Transverse colon (tissue), 4 donors: ENCODE data around the gene RTN4.

Experiments
- POLR2A ChIP-seq: fragments of 450-650 bp; IDR thresholded peaks from one replicate; pipeline ENCODE4 v1.6.1; 2016; ENCODE audit warnings: antibody characterized with exemption, mild to moderate bottlenecking, moderate library complexity
- POLR2AphosphoS5 ChIP-seq, 3 donors: sonication (generic); formaldehyde crosslinking; IDR thresholded peaks; one replicate each; pipeline ENCODE4 v1.6.1; 2016; ENCODE audit warnings: antibody characterized with exemption in 3 of 3
- TF ChIP-seq, protein P1 (sequence below), 5 experiments: fragments of 200-600 bp in 3 of 5; fragments of 450-650 bp in 2 of 5; sonication (generic) in 3 of 5; IDR thresholded peaks; 1 replicate in 2 of 5; 2 replicates in 3 of 5; pipeline ENCODE4 v1.5.1; 2016 to 2017; ENCODE audit warnings: antibody characterized with exemption in 5 of 5, inconsistent platforms in 3 of 5, mild to moderate bottlenecking in 2 of 5, moderate library complexity in 1 of 5

DNA sequence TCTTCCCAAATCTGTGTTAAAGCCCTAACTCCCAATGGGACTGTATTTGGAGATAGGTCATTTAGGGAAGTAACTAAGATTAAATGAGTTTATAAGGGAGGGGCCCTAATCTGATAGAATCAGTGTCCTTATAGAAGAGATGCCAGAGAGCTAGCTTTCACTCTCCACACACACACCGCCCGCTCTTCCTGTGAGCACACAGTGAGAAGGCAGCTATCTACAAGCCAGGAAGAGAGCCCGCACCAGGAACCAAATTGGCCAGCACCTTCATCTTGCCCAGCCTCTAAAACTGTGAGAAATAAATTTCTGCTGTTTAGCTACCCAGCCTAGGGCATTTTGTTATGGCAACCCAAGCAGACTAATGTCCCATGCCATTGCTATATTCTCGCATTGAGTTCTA lies 125.2 kb downstream of the RTN4 start:
- TF ChIP-seq POLR2A (no peak), POLR2AphosphoS5 (IDR thresholded peaks at IDR 0.05) (no peak)
- TF ChIP-seq, protein P1, sequence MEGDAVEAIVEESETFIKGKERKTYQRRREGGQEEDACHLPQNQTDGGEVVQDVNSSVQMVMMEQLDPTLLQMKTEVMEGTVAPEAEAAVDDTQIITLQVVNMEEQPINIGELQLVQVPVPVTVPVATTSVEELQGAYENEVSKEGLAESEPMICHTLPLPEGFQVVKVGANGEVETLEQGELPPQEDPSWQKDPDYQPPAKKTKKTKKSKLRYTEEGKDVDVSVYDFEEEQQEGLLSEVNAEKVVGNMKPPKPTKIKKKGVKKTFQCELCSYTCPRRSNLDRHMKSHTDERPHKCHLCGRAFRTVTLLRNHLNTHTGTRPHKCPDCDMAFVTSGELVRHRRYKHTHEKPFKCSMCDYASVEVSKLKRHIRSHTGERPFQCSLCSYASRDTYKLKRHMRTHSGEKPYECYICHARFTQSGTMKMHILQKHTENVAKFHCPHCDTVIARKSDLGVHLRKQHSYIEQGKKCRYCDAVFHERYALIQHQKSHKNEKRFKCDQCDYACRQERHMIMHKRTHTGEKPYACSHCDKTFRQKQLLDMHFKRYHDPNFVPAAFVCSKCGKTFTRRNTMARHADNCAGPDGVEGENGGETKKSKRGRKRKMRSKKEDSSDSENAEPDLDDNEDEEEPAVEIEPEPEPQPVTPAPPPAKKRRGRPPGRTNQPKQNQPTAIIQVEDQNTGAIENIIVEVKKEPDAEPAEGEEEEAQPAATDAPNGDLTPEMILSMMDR (IDR thresholded peaks at IDR 0.05) = no peak
